ENCODE data around the gene ATAD3B. TPM values are rescaled to one million over a fixed set of nuclear protein-coding genes. Genes with fewer than 3 reads are reported as not detected.
"Not testable (repeated sequence)": the region's sequence is repeated elsewhere in the genome, so short reads cannot be mapped to it uniquely, and the experiment has no call there.

Gene ATAD3B
- total RNA-seq, 1 experiment from 2014 or later: 46.9 TPM

DNA sequence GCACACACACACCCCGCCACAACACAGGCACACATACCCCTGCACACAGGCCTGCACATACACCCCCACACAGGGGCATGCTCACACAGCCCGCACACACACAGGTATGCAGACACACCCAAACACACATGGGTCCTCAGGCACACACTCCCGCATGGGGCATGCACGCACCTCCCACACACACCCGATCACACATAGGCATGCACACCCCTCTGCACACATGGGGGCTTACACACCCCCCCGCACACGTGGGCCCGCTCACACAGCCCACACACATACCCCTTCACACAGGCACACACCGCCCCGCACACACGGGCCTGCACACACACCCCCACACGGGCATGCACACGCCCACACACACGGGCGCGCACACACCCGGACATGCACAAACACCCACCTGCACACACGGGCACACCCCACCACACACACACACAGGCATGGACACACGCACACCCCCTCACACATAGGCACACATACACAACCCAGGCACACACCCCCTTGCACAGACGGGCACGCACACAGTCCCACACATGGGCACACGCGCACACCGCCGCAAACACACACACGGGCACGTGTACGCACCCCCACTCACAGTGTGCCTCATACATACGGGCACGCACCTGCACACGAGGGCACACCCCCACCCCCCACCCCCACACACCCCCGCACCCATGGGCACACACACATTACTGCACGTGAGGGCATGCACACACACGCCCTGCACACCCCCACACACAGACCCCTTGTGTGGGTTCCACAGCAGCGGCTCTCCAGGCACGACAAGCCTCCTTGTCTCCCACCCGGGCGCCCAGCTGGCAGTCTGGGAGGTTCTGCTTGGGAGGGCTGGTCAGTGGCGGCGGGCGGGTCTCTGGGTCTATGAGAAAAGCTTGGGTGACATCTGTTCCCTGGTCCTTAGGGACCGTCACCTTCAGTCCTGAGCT, 8.3 kb downstream of the ATAD3B start:
- H3K9me3 Mint-ChIP-seq (ENCODE audit: unreplicated experiment): no peaks in the 10 kb centered on the region
- H3K27ac Mint-ChIP-seq (ENCODE audit: low read depth, unreplicated experiment): no peak overlapping the region
- POLR2A ChIA-PET: no interaction called here
- H3K4me1 Mint-ChIP-seq (ENCODE audit: insufficient read depth, unreplicated experiment): peaks cover 6% of the 10 kb centered on the region
- CTCF ChIA-PET: no interaction called here
- no TSS peak for BruUV-seq (replicated peaks)
- no peak for DNase-seq (ENCODE audit: unreplicated experiment)
- intact Hi-C loops (cut with micrococcal nuclease): no loop called here
- no peak for TF ChIP-seq CTCF (IDR thresholded peaks at IDR 0.05; ENCODE audit: unreplicated experiment)
- no peaks in the 10 kb centered on the region for H3K27me3 Mint-ChIP-seq (ENCODE audit: insufficient read depth, unreplicated experiment)
- peaks cover 52% of the 10 kb centered on the region for H3K36me3 Mint-ChIP-seq (ENCODE audit: insufficient read depth, unreplicated experiment)
- H3K4me3 Mint-ChIP-seq (ENCODE audit: unreplicated experiment): no peak overlapping the region

GRCh38 chr1:1480488-1480867, 8.9 kb downstream of the ATAD3B start:
- H3K4me3 Mint-ChIP-seq (ENCODE audit: unreplicated experiment); intact Hi-C loops (cut with micrococcal nuclease); H3K27me3 Mint-ChIP-seq (ENCODE audit: insufficient read depth, unreplicated experiment); CTCF ChIA-PET; BruUV-seq (replicated peaks); H3K27ac Mint-ChIP-seq (ENCODE audit: low read depth, unreplicated experiment); DNase-seq (ENCODE audit: unreplicated experiment); POLR2A ChIA-PET; H3K9me3 Mint-ChIP-seq (ENCODE audit: unreplicated experiment); H3K4me1 Mint-ChIP-seq (ENCODE audit: insufficient read depth, unreplicated experiment): not testable (repeated sequence)
- H3K36me3 Mint-ChIP-seq (ENCODE audit: insufficient read depth, unreplicated experiment): peaks cover 52% of the 10 kb centered on the region

GRCh38 chr1:1481811-1482210, 10.2 kb downstream of the ATAD3B start:
- H3K9me3 Mint-ChIP-seq (ENCODE audit: unreplicated experiment); H3K27me3 Mint-ChIP-seq (ENCODE audit: insufficient read depth, unreplicated experiment); CTCF ChIA-PET; H3K27ac Mint-ChIP-seq (ENCODE audit: low read depth, unreplicated experiment); H3K4me3 Mint-ChIP-seq (ENCODE audit: unreplicated experiment); BruUV-seq (replicated peaks); DNase-seq (ENCODE audit: unreplicated experiment); H3K4me1 Mint-ChIP-seq (ENCODE audit: insufficient read depth, unreplicated experiment); intact Hi-C loops (cut with micrococcal nuclease); POLR2A ChIA-PET: not testable (repeated sequence)
- peaks cover 52% of the 10 kb centered on the region for H3K36me3 Mint-ChIP-seq (ENCODE audit: insufficient read depth, unreplicated experiment)

- POLR2A ChIA-PET: interaction anchor here (0.6 to 0.9 kb wide), 2 partner anchors 9 to 109 kb away, joined by 3 to 4 read pairs; no protein-coding TSS in a partner anchor
- intact Hi-C loops (cut with micrococcal nuclease): no loop called here
- no TSS peak for BruUV-seq (replicated peaks)
- Mint-ChIP-seq H3K27ac (ENCODE audit: low read depth, unreplicated experiment) (no peak overlapping the region), H3K27me3 (ENCODE audit: insufficient read depth, unreplicated experiment) (no peaks in the 10 kb centered on the region), H3K4me1 (ENCODE audit: insufficient read depth, unreplicated experiment) (peaks cover 6% of the 10 kb centered on the region), H3K9me3 (ENCODE audit: unreplicated experiment) (no peaks in the 10 kb centered on the region), H3K4me3 (ENCODE audit: unreplicated experiment) (no peak overlapping the region), H3K36me3 (ENCODE audit: insufficient read depth, unreplicated experiment) (peaks cover 41% of the 10 kb centered on the region)
- no peak for DNase-seq (ENCODE audit: unreplicated experiment)
- CTCF ChIA-PET: interaction anchor here (1.0 kb wide), 1 partner anchor 21 kb away, joined by 4 read pairs; no protein-coding TSS in a partner anchor
- no peak for TF ChIP-seq CTCF (IDR thresholded peaks at IDR 0.05; ENCODE audit: unreplicated experiment)
Measured at GRCh38 chr1:1482856-1483255, 11.3 kb downstream of the ATAD3B start.

GRCh38 chr1:1483714-1484113, 12.1 kb downstream of the ATAD3B start:
- Mint-ChIP-seq H3K27me3 (ENCODE audit: insufficient read depth, unreplicated experiment) (no peaks in the 10 kb centered on the region), H3K27ac (ENCODE audit: low read depth, unreplicated experiment) (no peak overlapping the region), H3K9me3 (ENCODE audit: unreplicated experiment) (no peaks in the 10 kb centered on the region), H3K4me1 (ENCODE audit: insufficient read depth, unreplicated experiment) (peaks cover 6% of the 10 kb centered on the region), H3K4me3 (ENCODE audit: unreplicated experiment) (no peak overlapping the region), H3K36me3 (ENCODE audit: insufficient read depth, unreplicated experiment) (peaks cover 43% of the 10 kb centered on the region)
- CTCF ChIA-PET: interaction anchor here (1.0 kb wide), 1 partner anchor 21 kb away, joined by 4 read pairs; no protein-coding TSS in a partner anchor
- DNase-seq (ENCODE audit: unreplicated experiment): no peak
- BruUV-seq (replicated peaks): no TSS peak
- intact Hi-C loops (cut with micrococcal nuclease): no loop called here
- TF ChIP-seq CTCF (IDR thresholded peaks at IDR 0.05; ENCODE audit: unreplicated experiment): no peak
- POLR2A ChIA-PET: interaction anchor here (0.9 kb wide), 1 partner anchor 8 kb away, joined by 4 read pairs; no protein-coding TSS in a partner anchor

GRCh38 chr1:1484976-1485750, 13.6 kb downstream of the ATAD3B start:
- H3K4me3 Mint-ChIP-seq (ENCODE audit: unreplicated experiment); H3K27ac Mint-ChIP-seq (ENCODE audit: low read depth, unreplicated experiment); H3K27me3 Mint-ChIP-seq (ENCODE audit: insufficient read depth, unreplicated experiment); intact Hi-C loops (cut with micrococcal nuclease); H3K9me3 Mint-ChIP-seq (ENCODE audit: unreplicated experiment); BruUV-seq (replicated peaks); POLR2A ChIA-PET; DNase-seq (ENCODE audit: unreplicated experiment); H3K4me1 Mint-ChIP-seq (ENCODE audit: insufficient read depth, unreplicated experiment): not testable (repeated sequence)
- peaks cover 45% of the 10 kb centered on the region for H3K36me3 Mint-ChIP-seq (ENCODE audit: insufficient read depth, unreplicated experiment)
- CTCF ChIA-PET: interaction anchor here (0.6 kb wide), 1 partner anchor 20 kb away, joined by 3 read pairs; no protein-coding TSS in a partner anchor

Data from MCF 10A (cell line).